ENCODE data around the gene JMJD4. TPM values are rescaled to one million over a fixed set of nuclear protein-coding genes. Genes with fewer than 3 reads are reported as not detected.
"Not testable (repeated sequence)": the region's sequence is repeated elsewhere in the genome, so short reads cannot be mapped to it uniquely, and the experiment has no call there.

Gene JMJD4
- total RNA-seq, 1 donor from 2014 or later: 30.8 TPM

DNA sequence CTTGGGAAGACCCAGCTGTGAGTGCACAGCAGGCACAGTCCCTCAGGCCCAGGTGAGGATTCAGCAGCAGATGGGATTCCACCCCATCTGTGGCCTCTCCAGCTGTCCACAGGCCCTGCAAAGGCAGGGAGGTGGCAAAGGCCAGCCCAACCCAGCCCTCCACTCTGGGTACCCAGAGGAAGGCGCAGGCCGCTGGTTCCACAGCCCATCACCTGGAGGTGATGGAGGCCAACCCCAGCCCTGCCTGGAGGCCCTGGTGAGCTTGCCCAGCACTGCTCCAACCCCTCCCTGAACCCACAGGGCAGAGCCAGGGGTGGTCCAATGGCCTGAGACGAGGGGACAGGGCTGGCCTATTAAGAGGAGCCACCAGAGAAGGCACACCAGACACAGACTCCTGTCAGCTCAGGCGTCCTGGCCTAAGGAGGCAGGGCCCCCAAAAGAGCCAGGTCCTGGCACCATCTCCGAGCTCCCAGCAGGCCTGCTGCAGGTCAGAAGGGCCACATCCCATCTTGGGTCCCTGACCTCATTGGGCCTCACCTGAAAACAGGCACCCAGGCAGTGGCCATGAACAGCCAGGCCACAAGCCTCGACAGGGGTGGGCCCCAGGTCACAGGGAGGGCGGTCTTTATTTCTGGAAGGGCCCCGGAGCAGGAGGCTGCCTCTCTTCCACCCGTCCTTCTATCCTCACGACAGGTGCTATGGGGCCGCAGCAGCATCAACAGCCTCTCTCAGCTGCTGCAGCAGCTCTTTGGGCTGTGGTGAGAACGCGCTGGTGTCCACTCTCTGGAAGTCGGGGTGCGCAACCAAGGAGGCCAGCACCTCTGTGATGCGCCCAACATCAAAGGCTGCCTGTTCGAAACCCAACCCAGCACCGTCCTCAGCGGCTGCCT, 3.2 kb downstream of the JMJD4 start:
- no peak for DNase-seq

DNA sequence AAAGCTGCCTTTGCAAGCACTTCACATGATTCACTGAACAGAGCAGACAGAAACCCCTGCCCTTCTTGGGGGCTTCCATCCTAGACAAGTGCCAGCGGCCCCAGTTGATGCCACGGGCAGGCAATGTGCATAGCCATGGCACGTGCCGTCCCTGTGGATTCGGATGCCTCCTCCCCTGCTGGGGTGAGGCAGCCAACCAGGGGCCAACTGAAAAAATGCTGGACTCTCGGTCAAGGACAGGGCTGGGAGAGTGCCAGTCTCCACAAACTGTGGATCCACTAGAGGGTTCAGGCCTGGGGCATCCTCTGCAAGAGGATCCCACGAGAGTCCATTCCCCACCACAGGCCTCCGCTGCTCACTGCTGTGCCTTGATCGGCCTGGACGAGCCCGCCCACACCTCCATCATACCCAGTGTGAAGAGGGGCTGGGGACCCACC, 3.8 kb downstream of the JMJD4 start:
- DNase-seq: no peak

DNA sequence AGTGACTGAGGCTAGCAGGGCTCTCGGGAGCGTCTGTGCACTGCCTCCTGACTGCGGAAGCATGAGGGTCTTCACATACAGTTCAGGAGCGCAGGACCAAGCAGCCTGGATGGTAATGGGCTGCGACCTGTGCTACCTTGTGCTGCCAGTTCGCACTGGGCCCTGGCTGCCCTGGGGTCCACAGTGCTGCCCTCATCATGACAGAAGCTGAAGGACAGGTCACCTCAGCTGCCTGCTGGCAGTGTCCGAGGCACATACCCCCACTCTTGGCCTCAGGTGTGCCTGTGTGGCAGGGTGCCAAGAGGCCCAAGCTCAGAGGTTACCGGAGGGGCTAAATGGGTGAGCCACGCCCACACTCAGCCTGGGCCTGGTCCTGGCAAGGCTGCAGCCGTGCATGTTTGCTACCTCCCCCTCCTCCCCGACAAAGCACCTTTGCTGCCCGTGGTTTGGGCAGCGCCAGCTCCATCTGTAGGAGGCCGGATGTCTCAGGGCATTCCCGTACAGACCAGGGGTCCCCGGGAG, 4.4 kb downstream of the JMJD4 start:
- no peak for DNase-seq

DNA sequence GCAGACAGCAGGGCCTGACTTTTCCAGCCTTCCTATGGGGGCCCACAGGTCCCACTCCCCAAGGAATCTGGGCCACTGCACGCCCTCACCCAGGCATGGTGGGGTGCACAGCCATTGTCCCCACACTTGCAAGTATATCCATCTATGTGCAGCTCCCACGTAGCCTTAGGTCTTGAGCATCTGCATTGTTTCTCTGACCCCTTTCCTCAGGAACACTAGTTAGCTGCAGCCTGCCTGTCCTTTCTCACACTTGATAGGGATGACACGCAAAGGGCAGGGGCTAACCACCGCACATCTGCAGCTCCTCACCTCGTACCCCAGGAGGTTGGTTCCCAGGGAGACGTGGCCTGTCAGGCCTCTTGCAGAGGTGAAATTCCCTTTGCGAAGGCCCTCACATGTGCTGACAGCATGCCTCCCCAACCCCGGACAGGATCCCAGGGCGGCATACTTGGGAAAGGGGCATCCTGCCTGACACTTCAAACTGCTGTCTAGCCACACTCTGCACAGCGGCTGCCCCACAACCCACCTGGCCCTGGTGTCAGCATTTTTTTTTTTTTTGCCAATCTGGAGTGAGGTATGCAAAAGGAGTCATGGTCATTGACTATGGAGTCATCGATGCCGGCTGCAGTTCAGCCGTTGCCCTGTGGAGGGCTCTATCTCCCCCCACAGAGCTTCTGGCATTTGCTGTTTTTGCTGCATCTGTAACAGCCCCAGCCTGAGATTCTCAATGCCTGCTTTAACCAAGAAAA, 5.0 kb downstream of the JMJD4 start:
- peak; percentile 70 for DNase-seq

DNA sequence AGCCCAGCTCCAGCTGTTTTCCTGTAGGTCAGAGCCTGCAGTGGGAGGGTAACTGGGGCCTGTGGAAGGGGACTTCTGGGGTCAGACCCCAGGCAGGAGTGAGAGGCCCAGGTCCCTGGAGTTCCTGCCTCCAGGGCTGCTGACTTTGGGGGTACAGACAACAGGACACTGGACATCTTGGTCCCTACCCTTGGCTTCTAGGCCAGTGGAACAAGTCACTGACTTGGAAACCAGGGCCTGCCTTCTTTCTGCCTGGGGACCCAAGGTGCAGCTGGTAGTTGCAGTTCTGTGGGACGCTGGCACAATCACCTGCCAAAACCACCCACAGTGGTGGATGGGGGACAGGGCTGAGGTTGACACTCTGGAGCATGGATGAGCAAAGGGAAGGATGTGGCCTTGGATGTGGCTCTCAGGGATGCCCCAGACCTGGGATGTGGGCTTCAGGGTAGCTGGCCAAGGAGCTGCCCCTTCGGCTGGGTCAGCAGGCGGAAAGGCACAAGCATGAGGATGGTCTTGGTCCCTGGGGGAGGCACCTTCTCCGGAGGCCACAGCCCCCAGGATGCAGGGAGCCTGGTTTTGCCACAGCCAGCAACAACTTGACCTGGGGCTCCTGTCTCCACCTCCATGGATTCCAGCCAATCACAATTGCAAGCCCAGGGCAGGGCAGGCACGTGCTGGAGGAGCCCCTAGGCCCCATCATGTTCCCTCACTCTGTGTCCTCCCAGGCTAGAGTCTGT, 5.8 kb downstream of the JMJD4 start:
- no peak for DNase-seq

DNA sequence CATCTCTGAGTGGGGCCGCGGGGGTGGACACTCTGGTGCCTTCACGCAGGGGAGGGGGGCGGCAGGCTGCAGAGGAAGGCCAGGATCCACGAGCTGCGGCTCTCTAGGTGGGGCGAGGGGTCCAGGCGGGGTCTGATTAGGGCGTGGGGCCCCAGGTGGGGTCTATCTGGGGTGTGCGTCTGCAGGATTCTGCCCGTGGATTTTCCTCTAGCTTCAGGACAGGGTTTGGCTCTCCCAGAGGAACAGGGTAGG, 6.3 kb downstream of the JMJD4 start:
- no peak for DNase-seq

DNA sequence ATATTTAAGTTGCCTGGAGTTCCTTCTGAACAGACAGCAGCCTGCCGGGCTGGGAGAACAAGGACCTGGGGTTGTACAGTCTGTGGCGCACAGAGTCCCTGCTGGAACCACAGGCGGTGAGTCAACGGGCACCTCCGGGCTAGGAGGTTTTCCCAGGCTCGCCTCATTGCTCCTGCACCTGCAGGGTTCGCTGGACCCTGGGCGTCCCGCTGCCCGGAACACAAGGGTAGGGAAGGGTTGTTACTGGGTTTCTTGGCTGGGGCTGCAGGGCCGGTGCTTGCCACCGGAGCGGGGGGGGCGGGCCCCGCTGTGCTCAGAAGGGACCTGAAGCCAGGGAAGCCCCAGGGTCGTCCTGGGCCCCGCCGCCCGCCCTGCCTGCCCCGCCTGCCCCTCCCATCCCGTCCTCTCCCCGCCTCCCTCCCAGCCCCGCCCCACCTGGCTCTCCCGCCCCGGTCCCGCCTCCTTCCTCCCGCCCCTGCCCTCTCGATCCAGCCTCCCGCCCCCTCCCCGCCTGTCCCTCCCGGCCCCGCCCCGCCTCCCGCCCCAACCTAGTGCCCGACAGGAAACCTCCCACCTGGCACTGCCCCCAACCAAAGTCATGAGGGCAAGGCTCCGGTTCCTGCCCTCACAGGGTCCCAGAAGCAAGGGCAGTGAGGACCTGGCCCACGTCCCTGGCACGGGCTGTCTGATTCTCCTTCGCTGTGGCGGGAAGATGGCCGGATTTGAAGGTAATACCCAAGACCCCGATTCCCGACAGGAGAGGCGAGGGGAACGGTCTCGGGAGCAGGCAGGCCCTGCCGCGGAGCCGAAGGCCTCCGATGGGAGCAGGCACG, 6.8 kb downstream of the JMJD4 start:
- peak; percentile 58 for DNase-seq

DNA sequence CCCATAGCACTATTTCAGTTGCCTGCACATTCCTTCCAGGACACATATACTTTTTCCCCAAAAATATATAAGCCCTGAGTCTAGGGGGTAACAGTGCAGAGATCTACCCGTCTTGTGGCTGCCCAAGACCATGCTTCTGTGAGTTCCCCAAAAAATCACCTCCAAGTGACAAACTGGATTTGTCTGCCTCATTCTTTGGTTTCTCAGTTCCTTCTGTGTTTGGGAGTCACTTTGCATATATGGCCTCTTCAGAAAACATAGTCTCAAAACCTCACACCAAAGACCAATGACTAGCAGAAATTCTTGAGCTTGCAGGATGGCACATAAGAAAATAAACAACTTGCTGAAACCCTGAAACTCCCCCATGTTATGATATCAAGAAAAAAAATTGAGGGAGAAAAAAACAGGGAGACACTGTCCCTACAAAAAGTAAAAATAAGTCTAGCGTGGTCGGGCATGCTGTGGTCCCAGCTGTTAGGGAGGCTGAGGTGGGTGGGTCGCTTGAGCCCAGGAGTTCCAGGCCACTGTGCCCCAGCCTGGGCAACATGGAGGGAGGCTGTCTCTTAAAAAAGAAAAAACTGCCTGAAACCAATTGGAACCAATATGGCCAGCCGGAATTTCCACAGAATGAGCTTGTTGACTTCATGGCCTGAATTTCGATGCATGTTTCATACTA, 8.0 kb downstream of the JMJD4 start:
- no peak for DNase-seq

DNA sequence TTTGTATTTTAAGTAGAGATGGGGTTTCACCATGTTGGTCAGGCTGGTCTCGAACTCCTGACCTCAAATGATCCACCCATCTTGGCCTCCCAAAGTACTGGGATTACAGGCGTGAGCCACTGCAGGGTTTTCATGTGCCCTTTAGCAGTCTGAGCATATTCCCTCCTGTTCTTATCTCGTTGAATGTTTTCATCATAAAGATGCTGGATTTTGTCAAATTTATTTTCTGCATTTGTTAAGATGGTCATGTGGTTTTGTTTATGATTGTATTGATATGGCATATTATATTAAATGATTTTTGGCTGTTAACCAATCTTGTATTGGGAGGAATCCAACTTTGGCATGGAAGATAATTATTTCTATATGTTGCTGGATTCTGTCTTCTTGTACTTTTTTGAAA, 8.8 kb downstream of the JMJD4 start:
- no peak for DNase-seq

DNA sequence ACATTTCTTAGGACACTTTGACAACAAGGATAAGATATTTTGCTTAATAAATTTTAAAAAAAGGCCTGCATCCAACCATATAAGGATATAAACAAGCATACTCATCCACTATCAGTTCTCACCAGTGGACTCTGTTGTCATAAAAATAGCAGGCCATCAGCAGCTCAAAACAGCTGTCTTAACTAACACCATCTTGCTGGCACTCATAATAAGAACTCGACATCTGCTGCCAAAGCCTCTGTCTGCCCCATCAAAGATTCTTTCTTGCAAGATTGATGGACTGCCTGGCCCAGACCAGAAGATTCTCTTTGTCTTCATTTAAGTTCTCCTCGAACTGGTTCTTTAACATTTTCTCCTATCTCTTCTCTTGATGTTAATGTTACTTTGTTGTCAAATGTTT, 10.1 kb downstream of the JMJD4 start:
- DNase-seq: no peak

DNA sequence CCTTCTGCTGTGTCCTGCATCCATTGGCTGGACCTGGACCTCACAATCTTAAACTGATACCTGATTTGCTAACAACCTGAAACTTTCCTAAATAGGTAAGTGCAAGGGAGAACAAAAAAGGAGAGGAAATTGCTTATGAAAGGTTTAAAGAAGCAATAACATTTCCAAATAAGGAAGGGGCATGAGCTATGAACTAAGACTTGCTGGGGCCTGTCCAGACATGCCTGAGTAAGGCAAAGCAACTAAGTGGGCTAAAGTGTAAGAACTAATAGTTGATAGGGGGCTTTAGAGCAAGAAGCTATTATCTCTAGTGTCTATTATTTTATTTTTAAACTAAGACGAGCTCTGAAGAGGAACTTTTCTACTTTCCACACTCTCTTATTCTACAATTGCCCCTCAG, 11.6 kb downstream of the JMJD4 start:
- no peak for DNase-seq

DNA sequence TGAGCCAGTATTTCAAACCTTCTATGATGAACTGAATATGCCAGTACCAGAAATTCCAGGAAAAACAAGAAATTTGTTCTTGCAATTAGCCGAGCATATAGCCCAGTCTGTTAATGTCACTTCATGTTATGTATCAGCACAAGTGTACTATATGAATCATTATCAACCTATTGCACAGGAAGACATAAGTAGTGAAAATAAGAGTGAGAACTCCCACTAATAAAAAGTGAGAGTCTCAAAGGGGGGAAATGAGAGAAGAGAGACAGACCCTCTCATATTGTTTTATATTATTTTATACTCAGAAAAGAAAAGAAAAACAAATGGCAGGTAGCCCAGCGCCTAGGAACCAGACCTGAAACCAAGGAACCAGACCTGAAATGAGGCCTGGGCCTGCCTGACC, 16.2 kb downstream of the JMJD4 start:
- no peak for DNase-seq

DNA sequence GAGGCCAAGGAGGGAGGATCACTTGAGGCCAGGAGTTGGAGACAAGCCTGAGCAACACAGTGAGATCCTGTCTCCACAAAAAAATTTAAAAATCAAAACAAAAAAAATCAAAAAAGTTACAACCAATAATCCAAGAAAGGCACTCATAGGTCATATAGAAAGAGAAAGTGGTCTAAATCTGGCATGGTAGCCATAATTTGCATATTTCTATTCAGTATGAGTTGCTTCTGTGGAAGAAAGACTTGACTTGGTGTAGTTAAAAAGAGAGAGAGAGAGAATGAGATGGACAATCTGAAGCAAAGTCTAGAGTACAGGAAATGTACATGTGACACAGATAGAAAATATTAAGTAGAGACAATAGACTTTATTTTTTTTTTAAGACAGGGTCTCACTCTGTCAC, 22.5 kb downstream of the JMJD4 start:
- DNase-seq: no peak

DNA sequence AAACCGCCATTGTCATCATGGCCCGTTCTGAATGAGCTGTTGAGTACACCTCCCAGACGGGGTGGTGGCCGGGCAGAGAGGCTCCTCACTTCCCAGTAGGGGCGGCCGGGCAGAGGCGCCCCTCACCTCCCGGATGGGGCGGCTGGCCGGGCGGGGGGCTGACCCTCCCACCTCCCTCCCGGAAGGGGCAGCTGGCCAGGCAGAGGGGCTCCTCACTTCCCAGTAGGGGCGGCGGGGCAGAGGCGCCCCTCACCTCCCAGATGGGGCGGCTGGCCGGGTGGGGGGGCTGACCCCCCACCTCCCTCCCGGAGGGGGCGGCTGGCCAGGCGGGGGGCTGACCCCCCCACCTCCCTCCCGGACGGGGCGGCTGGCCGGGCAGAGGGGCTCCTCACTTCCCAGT, 24.6 kb downstream of the JMJD4 start:
- DNase-seq: not testable (repeated sequence)

DNA sequence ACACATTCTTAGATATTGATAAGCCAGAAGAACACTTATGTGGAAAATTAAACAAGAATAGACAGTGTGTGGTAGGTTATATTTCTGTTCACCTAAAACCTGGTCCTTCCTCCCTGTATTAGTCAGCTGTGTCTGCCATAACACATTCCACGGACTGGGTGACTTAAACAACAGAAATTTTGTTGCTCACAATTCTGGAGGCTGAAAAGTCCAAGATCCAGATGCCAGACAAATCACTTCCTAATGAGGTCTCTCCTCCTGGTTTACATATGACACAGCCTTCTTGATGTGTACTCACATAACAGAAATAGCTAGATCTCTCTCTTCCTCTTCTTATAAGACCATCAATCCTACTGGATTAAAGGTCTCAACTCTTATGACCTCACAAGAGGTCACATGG, 25.7 kb downstream of the JMJD4 start:
- no peak for DNase-seq

DNA sequence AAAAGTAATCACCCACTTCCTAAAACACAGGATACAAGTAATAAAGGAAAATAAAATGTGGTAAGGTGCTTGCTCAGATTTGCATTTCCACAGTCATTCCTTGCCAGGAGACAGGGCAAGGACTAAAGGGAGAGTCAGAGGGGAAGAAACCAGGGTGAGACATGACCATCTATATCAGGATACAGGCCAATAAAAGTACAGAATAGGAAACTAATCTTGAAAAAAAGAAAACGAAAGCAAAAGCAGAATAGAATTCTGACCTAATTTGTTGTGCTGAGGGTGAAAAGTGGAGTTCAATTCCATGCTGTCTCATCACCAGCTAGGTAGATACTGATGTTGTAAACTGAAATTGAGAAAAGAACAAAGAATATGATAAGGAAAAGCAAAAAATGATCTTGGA, 27.3 kb downstream of the JMJD4 start:
- no peak for DNase-seq

DNA sequence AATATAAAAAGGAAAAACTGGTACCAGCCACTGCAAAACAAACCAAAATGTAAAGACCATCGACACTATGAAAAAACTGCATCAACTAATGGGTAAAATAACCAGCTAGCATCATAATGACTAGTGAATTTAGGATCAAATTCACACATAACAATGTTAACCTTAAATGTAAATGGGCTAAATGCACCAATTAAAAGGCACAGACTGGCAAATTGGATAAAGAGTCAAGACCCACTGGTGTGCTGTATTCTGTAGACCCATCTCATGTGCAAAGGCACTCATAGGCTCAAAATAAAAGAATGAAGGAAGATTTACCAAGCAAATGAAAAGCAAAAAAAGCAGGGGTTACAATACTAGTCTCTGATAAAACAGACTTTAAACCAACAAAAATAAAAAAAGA, 33.5 kb downstream of the JMJD4 start:
- not testable (repeated sequence) for DNase-seq

DNA sequence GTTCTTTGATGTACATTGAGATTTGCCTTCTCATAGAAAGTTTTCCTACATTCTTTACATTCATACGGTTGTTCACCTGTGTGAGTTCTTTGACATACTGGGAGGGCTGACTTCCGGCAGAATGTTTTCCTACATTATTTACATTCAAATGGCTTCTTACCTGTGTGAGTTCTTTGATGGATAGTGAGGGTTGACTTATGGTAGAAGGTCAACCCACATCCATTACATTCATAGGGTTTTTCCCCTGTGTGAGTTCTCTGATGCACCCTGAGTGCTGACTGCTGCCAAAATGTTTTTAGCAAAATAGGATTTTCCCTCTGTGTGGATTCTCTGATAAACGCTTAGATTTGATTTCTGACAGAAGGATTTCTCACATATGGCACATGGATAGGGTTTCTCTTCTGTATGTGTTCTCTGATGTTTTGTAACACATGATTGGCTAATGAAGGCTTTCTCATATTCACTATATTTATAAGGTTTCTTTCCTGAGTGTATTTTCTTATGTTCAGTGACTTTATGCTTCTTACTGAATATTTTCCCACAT, 37.7 kb downstream of the JMJD4 start:
- no peak for DNase-seq

DNA sequence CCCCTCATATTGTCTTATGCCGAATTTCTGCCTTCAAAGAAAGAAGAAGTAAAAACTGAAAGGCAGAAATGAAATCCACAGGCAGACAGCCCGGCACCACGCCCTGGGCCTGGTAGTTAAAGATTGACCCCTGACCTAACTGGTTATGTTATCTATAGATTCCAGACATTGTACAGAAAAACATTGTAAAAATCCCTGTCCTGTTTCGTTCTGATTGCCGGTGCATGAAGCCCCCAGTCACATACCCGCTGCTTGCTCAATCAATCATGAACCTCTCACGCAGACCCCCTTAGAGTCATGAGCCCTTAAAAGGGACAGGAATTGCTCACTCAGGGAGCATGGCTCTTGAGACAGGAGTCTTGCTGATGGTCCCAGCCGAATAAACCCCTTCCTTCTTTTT, 49.3 kb downstream of the JMJD4 start:
- no peak for DNase-seq
